Tibial artery (tissue), 4 donors: Measurements from ENCODE around the gene PRODH2.

Source experiments
- DNase-seq, 2 donors: peaks; one replicate each; pipeline ENCODE4 v3.0.0-alpha.2; 2019
- H3K27ac ChIP-seq, 2 donors: fragments of 200-600 bp; sonication (generic) in 1 of 2; 1 replicate in 1 of 2; 2 replicates in 1 of 2; pipeline ENCODE4 v1.5.1; 2018 to 2019; ENCODE audit warnings: mild to moderate bottlenecking in 1 of 2
- H3K27me3 ChIP-seq, 2 donors: fragments of 200-600 bp; sonication (generic) in 1 of 2; one replicate each; pipeline versions ENCODE4 v1.5.1 to v1.6.0; 2016 to 2019
- H3K36me3 ChIP-seq, 3 donors: fragments of 200-600 bp; sonication (generic) in 2 of 3; one replicate each; pipeline ENCODE4 v1.5.1; 2016 to 2019; ENCODE audit warnings: mild to moderate bottlenecking in 2 of 3
- H3K4me1 ChIP-seq, 4 donors: fragments of 200-600 bp; sonication (generic) in 2 of 4; 1 replicate in 3 of 4; 2 replicates in 1 of 4; pipeline ENCODE4 v1.5.1; 2016 to 2019
- H3K4me3 ChIP-seq, 2 donors: fragments of 200-600 bp; sonication (generic) in 1 of 2; 1 replicate in 1 of 2; 2 replicates in 1 of 2; pipeline ENCODE4 v1.5.1; 2018 to 2019; ENCODE audit warnings: mild to moderate bottlenecking in 2 of 2
- H3K9me3 ChIP-seq, 3 donors: fragments of 200-600 bp; sonication (generic) in 1 of 3; one replicate each; pipeline ENCODE4 v1.5.1; 2016 to 2019
- intact Hi-C: fragments of 100-400 bp; cut with DNase I; formaldehyde crosslinking; loops from one replicate; pipeline ENCODE4 v1.15.0; 2023; ENCODE audit warnings: low total_unique reads
- TF ChIP-seq, protein P1 (sequence below), 2 experiments: fragments of 200-600 bp in 1 of 2; fragments of 450-650 bp in 1 of 2; IDR thresholded peaks; one replicate each; pipeline ENCODE4 v1.5.1; 2017 to 2019; ENCODE audit warnings: antibody characterized with exemption in 2 of 2, mild to moderate bottlenecking in 1 of 2, moderate library complexity in 1 of 2

Gene PRODH2

GRCh38 chr19:35754370-35755130, 58.1 kb downstream of the PRODH2 start:
- peaks cover 5 to 54% (median 43%) of the 10 kb centered on the region in 4 donors for H3K4me1 ChIP-seq
- no peak for DNase-seq
- H3K27me3 ChIP-seq: no peaks in the 10 kb centered on the region
- no peaks in the 10 kb centered on the region for H3K9me3 ChIP-seq
- intact Hi-C loops: loop anchor here (5.0 kb wide), 1 partner anchor 37 kb away; the partner anchor contains the start of gene KMT2B
- H3K36me3 ChIP-seq: peaks cover 11 to 31% (median 29%) of the 10 kb centered on the region in 3 donors
- peak overlapping the region; percentile 93 to 100 for H3K27ac ChIP-seq
- TF ChIP-seq, protein P1, sequence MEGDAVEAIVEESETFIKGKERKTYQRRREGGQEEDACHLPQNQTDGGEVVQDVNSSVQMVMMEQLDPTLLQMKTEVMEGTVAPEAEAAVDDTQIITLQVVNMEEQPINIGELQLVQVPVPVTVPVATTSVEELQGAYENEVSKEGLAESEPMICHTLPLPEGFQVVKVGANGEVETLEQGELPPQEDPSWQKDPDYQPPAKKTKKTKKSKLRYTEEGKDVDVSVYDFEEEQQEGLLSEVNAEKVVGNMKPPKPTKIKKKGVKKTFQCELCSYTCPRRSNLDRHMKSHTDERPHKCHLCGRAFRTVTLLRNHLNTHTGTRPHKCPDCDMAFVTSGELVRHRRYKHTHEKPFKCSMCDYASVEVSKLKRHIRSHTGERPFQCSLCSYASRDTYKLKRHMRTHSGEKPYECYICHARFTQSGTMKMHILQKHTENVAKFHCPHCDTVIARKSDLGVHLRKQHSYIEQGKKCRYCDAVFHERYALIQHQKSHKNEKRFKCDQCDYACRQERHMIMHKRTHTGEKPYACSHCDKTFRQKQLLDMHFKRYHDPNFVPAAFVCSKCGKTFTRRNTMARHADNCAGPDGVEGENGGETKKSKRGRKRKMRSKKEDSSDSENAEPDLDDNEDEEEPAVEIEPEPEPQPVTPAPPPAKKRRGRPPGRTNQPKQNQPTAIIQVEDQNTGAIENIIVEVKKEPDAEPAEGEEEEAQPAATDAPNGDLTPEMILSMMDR (IDR thresholded peaks at IDR 0.05): no peak
- H3K4me3 ChIP-seq: peak overlapping the region; percentile 72 to 75

GRCh38 chr19:35753634-35754369, 58.8 kb downstream of the PRODH2 start:
- H3K27ac ChIP-seq: peak overlapping the region; percentile 93 to 100
- H3K4me3 ChIP-seq: no peak overlapping the region

GRCh38 chr19:35752746-35753350, 59.8 kb downstream of the PRODH2 start:
- H3K36me3 ChIP-seq: peaks cover 11 to 31% (median 29%) of the 10 kb centered on the region in 3 donors
- H3K4me1 ChIP-seq: peaks cover 5 to 52% (median 43%) of the 10 kb centered on the region in 4 donors
- H3K9me3 ChIP-seq: no peaks in the 10 kb centered on the region
- H3K27ac ChIP-seq: peak overlapping the region; percentile 13 to 100
- intact Hi-C loops: no loop called here
- DNase-seq: no peak
- TF ChIP-seq, protein P1 (IDR thresholded peaks at IDR 0.05): no peak
- H3K27me3 ChIP-seq: no peaks in the 10 kb centered on the region
- H3K4me3 ChIP-seq: no peak overlapping the region

More at GRCh38 chr19:35753634-35754369, 58.8 kb downstream of the PRODH2 start:
- Histone ChIP-seq H3K27me3 (no peaks in the 10 kb centered on the region), H3K36me3 (peaks cover 11 to 31% (median 29%) of the 10 kb centered on the region in 3 donors), H3K4me1 (peaks cover 5 to 55% (median 43%) of the 10 kb centered on the region in 4 donors), H3K9me3 (no peaks in the 10 kb centered on the region)
- no peak for DNase-seq
- TF ChIP-seq, protein P1 (IDR thresholded peaks at IDR 0.05): no peak
- intact Hi-C loops: no loop called here

DNA sequence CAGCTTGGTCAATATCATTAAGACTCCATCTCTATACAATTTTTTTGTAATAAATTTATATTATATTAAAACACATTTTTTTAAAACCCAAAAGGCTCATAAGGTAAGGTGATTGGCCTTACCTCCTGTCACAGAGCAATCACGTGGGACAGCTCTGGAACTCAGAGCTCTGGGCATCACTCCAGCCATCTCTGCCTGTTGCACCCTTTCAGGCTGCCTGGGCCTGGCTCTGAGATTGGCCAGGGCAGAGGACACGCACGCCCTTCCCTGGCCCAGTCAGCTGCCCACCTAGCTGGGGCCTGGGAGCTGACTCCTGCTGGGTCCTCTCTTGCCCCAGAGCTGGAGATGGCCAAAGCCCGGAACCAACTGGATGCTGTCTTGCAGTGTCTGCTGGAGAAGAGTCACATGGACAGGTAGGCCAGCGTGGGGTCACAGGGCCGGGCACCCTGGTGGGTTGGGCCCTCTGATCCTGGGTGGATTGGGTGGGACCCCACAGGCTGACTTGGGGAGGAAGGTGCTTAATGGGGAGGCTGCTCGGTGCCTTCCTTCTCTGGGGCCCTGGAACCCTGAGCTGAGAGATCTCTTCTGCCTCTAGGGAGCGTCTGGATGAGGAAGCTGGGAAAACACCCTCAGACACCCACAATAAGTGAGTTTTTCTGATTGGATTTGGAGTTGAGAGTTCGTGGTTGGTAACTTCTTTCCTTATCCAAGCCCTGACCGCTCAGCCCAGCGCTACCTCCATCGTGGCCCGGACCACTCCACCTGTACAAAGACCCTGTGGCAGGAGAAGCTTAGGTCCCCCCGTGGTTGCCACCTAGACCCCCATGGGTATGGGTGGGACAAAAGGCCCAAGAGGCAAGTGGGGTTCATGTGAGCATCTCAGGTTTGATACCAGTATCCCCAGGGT, 60.6 kb downstream of the PRODH2 start:
- peaks cover 11 to 31% (median 29%) of the 10 kb centered on the region in 3 donors for H3K36me3 ChIP-seq
- intact Hi-C loops: no loop called here
- no peaks in the 10 kb centered on the region for H3K9me3 ChIP-seq
- no peak overlapping the region for H3K4me3 ChIP-seq
- TF ChIP-seq, protein P1 (IDR thresholded peaks at IDR 0.05): no peak
- peaks cover 4 to 51% (median 40%) of the 10 kb centered on the region in 4 donors for H3K4me1 ChIP-seq
- DNase-seq: no peak
- peak overlapping the region; percentile 13 to 100 for H3K27ac ChIP-seq
- no peaks in the 10 kb centered on the region for H3K27me3 ChIP-seq

GRCh38 chr19:35750167-35750566, 62.5 kb downstream of the PRODH2 start:
- TF ChIP-seq, protein P1 (IDR thresholded peaks at IDR 0.05): no peak
- H3K4me1 ChIP-seq: peaks cover 0 to 46% (median 38%) of the 10 kb centered on the region in 4 donors
- DNase-seq: no peak
- H3K27ac ChIP-seq: peak overlapping the region; percentile 36 to 82
- H3K27me3 ChIP-seq: no peaks in the 10 kb centered on the region
- intact Hi-C loops: no loop called here
- H3K4me3 ChIP-seq: no peak overlapping the region
- H3K36me3 ChIP-seq: peaks cover 11 to 31% (median 29%) of the 10 kb centered on the region in 3 donors
- H3K9me3 ChIP-seq: no peaks in the 10 kb centered on the region
